ENCODE data around the gene ARHGEF17.

Gene ARHGEF17

DNA sequence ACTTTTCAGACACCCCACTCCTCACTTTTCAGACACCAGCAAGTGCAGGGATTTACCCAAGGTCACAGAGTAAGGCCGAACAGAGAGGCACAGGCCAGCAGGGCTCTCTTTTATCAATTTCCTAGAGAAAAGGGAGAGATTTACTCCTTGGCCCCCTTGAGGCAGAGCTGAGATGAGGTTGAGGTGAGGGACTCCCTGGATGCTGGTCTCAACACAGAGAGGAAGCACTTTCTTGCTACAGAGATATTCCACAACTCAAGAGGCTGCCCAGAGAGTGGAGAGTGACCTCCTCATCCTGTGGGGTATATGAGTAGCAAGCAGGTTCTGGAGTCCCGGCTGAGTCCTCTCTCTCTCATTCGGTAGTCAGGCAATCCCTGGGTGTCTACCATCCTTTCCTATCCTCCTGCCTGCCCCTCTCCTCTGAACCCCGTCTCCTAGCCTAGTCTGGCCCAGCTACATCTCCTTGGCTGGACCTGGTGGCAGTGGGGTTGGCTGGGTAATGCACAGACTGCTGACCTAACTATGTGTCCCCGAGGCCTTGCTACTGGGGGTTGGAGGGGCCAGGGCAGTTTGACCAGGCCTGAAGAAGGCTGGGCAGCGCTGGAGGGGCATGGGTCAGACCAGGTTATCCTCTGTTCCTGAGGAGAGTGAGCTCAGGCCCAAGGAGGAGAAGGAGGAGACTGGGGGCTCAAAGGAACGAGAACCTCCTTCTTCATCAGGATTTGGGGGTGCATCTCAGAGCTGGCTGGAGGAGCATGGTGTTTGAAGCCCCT is 1.8 kb upstream of the ARHGEF17 start:
- no peak for TF ChIP-seq ZFX (IDR thresholded peaks at IDR 0.05)
- TF ChIP-seq, protein P1, sequence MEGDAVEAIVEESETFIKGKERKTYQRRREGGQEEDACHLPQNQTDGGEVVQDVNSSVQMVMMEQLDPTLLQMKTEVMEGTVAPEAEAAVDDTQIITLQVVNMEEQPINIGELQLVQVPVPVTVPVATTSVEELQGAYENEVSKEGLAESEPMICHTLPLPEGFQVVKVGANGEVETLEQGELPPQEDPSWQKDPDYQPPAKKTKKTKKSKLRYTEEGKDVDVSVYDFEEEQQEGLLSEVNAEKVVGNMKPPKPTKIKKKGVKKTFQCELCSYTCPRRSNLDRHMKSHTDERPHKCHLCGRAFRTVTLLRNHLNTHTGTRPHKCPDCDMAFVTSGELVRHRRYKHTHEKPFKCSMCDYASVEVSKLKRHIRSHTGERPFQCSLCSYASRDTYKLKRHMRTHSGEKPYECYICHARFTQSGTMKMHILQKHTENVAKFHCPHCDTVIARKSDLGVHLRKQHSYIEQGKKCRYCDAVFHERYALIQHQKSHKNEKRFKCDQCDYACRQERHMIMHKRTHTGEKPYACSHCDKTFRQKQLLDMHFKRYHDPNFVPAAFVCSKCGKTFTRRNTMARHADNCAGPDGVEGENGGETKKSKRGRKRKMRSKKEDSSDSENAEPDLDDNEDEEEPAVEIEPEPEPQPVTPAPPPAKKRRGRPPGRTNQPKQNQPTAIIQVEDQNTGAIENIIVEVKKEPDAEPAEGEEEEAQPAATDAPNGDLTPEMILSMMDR (conservative IDR thresholded peaks at IDR 0.05): no peak
- no peak overlapping the region; the same call in 1 of the 2 replicates for H3K27ac ChIP-seq

DNA sequence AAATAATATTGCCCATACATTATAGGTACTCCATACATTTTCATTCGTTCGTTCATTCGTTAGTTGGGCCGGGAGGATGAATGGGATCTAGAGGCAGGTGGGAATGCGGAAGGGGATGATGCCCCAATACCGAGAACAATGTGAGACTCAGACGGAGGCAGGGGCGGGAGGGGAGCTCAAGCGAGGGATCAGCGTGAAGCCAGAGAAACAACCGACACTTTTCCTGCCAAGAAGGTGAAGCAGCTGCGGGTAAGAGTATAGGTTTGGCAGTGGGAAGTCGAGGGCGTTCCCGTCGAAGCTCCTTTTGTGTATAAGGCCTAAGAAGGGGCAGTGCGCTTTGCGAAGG is 1.1 kb upstream of the ARHGEF17 start:
- no peak for TF ChIP-seq ZFX (IDR thresholded peaks at IDR 0.05)
- TF ChIP-seq, protein P1 (conservative IDR thresholded peaks at IDR 0.05): no peak
- H3K27ac ChIP-seq: peak overlapping the region; percentile 64

DNA sequence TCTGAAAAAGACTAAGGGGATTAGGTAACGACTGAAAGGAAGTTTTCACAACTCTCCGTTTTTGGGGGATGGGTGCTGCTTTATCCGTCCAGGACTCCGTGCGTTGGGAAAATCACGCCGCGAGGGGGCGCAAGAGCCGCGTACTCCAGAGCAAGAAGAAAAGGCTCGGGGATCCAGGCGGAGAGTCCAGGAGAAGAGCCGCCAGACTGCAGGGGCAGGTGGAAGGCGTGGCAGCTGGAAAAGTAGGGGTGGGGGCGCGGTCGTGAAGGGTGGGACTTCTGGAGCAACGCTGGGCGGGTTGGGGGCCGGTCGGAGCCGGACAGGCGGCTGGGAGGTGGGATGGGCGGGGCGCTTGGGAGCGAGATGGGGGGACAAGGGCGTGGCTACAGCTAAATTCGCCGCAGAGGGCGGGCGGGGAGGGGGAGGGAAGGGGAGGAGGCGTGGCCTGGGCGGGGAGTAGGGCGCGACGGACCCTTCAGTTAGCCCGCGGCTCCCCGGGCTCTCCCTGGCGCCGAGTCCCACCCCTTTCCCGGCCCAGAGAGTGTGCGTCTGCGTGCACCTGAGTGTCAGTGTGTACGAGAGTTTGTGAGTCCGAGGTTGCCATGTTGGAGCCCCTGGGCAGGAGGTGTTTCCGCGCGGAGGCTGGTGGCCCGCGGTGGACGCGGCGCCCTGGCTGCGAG is 613 bp upstream of the ARHGEF17 start:
- peak overlapping the region; percentile 64 for H3K27ac ChIP-seq
- no peak for TF ChIP-seq ZFX (IDR thresholded peaks at IDR 0.05)
- TF ChIP-seq, protein P1 (conservative IDR thresholded peaks at IDR 0.05): peak; percentile 93

DNA sequence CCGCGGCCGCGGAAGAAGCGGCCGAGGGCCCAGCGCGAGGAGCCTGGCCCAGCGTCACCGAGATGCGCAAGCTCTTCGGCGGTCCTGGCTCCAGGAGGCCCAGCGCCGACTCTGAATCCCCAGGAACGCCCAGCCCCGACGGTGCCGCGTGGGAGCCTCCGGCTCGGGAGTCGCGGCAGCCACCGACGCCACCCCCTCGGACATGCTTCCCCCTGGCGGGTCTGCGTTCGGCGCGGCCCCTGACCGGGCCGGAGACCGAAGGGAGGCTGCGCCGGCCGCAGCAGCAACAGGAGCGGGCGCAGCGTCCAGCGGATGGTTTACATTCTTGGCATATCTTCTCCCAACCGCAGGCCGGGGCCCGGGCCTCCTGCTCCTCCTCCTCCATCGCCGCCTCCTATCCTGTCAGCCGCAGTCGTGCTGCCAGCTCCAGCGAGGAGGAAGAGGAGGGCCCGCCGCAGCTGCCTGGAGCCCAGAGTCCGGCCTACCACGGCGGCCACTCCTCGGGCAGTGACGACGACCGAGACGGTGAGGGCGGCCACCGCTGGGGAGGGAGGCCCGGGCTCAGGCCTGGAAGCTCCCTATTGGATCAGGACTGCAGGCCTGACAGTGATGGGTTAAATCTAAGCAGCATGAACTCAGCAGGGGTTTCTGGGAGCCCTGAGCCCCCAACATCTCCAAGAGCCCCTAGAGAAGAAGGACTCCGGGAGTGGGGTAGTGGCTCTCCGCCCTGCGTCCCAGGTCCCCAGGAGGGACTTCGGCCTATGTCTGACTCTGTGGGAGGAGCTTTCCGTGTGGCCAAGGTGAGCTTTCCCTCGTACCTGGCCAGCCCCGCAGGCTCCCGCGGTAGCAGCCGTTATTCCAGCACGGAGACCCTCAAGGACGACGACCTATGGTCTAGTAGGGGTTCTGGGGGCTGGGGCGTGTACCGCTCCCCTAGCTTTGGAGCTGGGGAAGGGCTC is 1.2 kb downstream of the ARHGEF17 start:
- H3K27ac ChIP-seq: peak overlapping the region; percentile 64; the same call in 1 of the 2 replicates
- TF ChIP-seq, protein P1 (conservative IDR thresholded peaks at IDR 0.05): no peak
- TF ChIP-seq ZFX (IDR thresholded peaks at IDR 0.05): no peak

DNA sequence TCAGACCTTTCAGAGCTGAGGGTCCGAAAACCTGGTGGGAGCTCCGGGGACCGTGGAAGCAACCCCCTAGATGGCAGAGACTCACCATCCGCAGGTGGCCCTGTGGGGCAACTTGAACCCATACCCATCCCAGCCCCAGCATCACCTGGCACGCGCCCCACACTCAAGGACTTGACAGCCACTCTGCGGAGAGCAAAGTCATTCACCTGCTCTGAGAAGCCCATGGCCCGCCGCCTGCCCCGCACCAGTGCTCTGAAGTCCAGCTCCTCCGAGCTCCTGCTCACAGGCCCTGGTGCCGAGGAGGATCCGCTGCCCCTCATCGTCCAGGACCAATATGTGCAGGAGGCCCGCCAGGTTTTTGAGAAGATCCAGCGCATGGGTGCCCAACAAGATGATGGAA is 2.0 kb downstream of the ARHGEF17 start:
- no peak overlapping the region for H3K27ac ChIP-seq
- TF ChIP-seq, protein P1 (conservative IDR thresholded peaks at IDR 0.05): no peak
- no peak for TF ChIP-seq ZFX (IDR thresholded peaks at IDR 0.05)

DNA sequence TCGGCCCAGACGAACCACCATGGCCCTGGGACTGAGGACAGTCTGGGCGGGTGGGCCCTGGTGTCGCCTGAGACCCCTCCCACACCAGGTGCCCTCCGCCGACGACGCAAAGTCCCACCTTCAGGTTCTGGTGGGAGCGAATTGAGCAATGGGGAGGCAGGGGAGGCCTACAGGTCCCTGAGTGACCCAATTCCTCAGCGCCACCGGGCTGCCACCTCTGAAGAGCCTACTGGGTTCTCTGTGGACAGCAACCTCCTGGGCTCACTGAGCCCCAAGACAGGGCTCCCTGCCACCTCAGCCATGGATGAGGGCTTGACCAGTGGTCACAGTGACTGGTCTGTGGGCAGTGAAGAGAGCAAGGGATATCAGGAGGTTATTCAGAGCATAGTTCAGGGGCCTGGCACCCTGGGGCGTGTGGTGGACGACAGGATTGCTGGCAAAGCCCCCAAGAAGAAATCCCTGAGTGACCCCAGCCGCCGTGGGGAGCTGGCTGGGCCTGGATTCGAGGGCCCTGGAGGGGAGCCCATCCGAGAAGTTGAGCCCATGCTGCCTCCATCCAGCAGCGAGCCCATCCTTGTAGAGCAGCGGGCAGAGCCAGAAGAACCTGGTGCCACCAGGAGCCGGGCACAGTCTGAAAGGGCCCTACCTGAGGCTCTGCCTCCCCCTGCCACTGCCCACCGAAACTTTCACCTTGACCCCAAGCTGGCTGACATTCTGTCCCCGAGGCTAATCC is 2.8 kb downstream of the ARHGEF17 start:
- TF ChIP-seq, protein P1 (conservative IDR thresholded peaks at IDR 0.05): no peak
- no peak for TF ChIP-seq ZFX (IDR thresholded peaks at IDR 0.05)
- H3K27ac ChIP-seq: no peak overlapping the region

Measured in C4-2B (cell line).